ENCODE results near the gene ZBTB20.

The ZBTB20 gene

GRCh38 chr3:115087512-115087911, 59.6 kb downstream of the ZBTB20 start:
- Mint-ChIP-seq H3K36me3 (peaks cover 7% of the 10 kb centered on the region), H3K27ac (no peak overlapping the region)

GRCh38 chr3:115086344-115086743, 60.7 kb downstream of the ZBTB20 start:
- DNase-seq (ENCODE audit: low spot score in 2 of 2), result no peak
- no peak overlapping the region for H3K27ac Mint-ChIP-seq
- H3K36me3 Mint-ChIP-seq, result peaks cover 7% of the 10 kb centered on the region
- H3K4me1 Mint-ChIP-seq, result peaks cover 13% of the 10 kb centered on the region
- no peaks in the 10 kb centered on the region for H3K9me3 Mint-ChIP-seq
- no peak for ATAC-seq (ENCODE audit: low read depth)
- H3K27me3 Mint-ChIP-seq, result no peaks in the 10 kb centered on the region
- no peak overlapping the region for H3K4me3 Mint-ChIP-seq

More at GRCh38 chr3:115087512-115087911, 59.6 kb downstream of the ZBTB20 start:
- Mint-ChIP-seq H3K27me3 (no peaks in the 10 kb centered on the region), H3K9me3 (no peaks in the 10 kb centered on the region), H3K4me3 (no peak overlapping the region), H3K4me1 (peaks cover 15% of the 10 kb centered on the region)
- no peak for DNase-seq (ENCODE audit: low spot score in 2 of 2)
- no peak for ATAC-seq (ENCODE audit: low read depth)

- peaks cover 7% of the 10 kb centered on the region for H3K36me3 Mint-ChIP-seq
- H3K9me3 Mint-ChIP-seq, result no peaks in the 10 kb centered on the region
- no peak overlapping the region for H3K27ac Mint-ChIP-seq
- H3K4me1 Mint-ChIP-seq, result peaks cover 13% of the 10 kb centered on the region
- DNase-seq (ENCODE audit: low spot score in 2 of 2) (no peak), ATAC-seq (ENCODE audit: low read depth) (no peak)
- H3K4me3 Mint-ChIP-seq, result no peak overlapping the region
- H3K27me3 Mint-ChIP-seq, result no peaks in the 10 kb centered on the region
Measured at GRCh38 chr3:115085197-115085865, 61.8 kb downstream of the ZBTB20 start.

GRCh38 chr3:115084686-115085085, 62.4 kb downstream of the ZBTB20 start:
- Mint-ChIP-seq H3K4me3 (no peak overlapping the region), H3K27ac (no peak overlapping the region), H3K9me3 (no peaks in the 10 kb centered on the region), H3K27me3 (no peaks in the 10 kb centered on the region), H3K36me3 (peaks cover 7% of the 10 kb centered on the region), H3K4me1 (peaks cover 15% of the 10 kb centered on the region)
- no peak for ATAC-seq (ENCODE audit: low read depth)
- no peak for DNase-seq (ENCODE audit: low spot score in 2 of 2)

- peaks cover 7% of the 10 kb centered on the region for H3K36me3 Mint-ChIP-seq
- peaks cover 13% of the 10 kb centered on the region for H3K4me1 Mint-ChIP-seq
- H3K4me3 Mint-ChIP-seq, result no peak overlapping the region
- no peaks in the 10 kb centered on the region for H3K9me3 Mint-ChIP-seq
- no peak for ATAC-seq (ENCODE audit: low read depth)
- no peaks in the 10 kb centered on the region for H3K27me3 Mint-ChIP-seq
- H3K27ac Mint-ChIP-seq, result no peak overlapping the region
- no peak for DNase-seq (ENCODE audit: low spot score in 2 of 2)
Measured at GRCh38 chr3:115082260-115082659, 64.8 kb downstream of the ZBTB20 start.

GRCh38 chr3:115081444-115081843, 65.6 kb downstream of the ZBTB20 start:
- no peak for DNase-seq (ENCODE audit: low spot score in 2 of 2)
- no peak overlapping the region for H3K27ac Mint-ChIP-seq
- no peak overlapping the region for H3K4me3 Mint-ChIP-seq
- no peak for ATAC-seq (ENCODE audit: low read depth)
- peaks cover 13% of the 10 kb centered on the region for H3K4me1 Mint-ChIP-seq
- peaks cover 12% of the 10 kb centered on the region for H3K36me3 Mint-ChIP-seq
- no peaks in the 10 kb centered on the region for H3K27me3 Mint-ChIP-seq
- H3K9me3 Mint-ChIP-seq, result no peaks in the 10 kb centered on the region

GRCh38 chr3:115077501-115078250, 69.4 kb downstream of the ZBTB20 start:
- Mint-ChIP-seq H3K36me3 (peaks cover 13% of the 10 kb centered on the region), H3K27me3 (no peaks in the 10 kb centered on the region), H3K27ac (no peak overlapping the region), H3K4me1 (peaks cover 15% of the 10 kb centered on the region), H3K9me3 (no peaks in the 10 kb centered on the region), H3K4me3 (no peak overlapping the region)
- DNase-seq (ENCODE audit: low spot score in 2 of 2) (no peak), ATAC-seq (ENCODE audit: low read depth) (no peak)

GRCh38 chr3:115074502-115074901, 72.6 kb downstream of the ZBTB20 start:
- DNase-seq (ENCODE audit: low spot score in 2 of 2) (no peak), ATAC-seq (ENCODE audit: low read depth) (no peak)
- no peaks in the 10 kb centered on the region for H3K9me3 Mint-ChIP-seq
- H3K27ac Mint-ChIP-seq, result no peak overlapping the region
- H3K36me3 Mint-ChIP-seq, result peaks cover 23% of the 10 kb centered on the region
- H3K4me3 Mint-ChIP-seq, result no peak overlapping the region
- peaks cover 9% of the 10 kb centered on the region for H3K4me1 Mint-ChIP-seq
- no peaks in the 10 kb centered on the region for H3K27me3 Mint-ChIP-seq

GRCh38 chr3:115072265-115073021, 74.6 kb downstream of the ZBTB20 start:
- H3K27ac Mint-ChIP-seq, result no peak overlapping the region
- H3K4me1 Mint-ChIP-seq, result peaks cover 12% of the 10 kb centered on the region
- H3K4me3 Mint-ChIP-seq, result no peak overlapping the region
- no peaks in the 10 kb centered on the region for H3K9me3 Mint-ChIP-seq
- no peaks in the 10 kb centered on the region for H3K27me3 Mint-ChIP-seq
- ATAC-seq (ENCODE audit: low read depth), result no peak
- H3K36me3 Mint-ChIP-seq, result peaks cover 27% of the 10 kb centered on the region
- no peak for DNase-seq (ENCODE audit: low spot score in 2 of 2)

GRCh38 chr3:115071601-115072000, 75.5 kb downstream of the ZBTB20 start:
- DNase-seq (ENCODE audit: low spot score in 2 of 2) (no peak), ATAC-seq (ENCODE audit: low read depth) (no peak)
- Mint-ChIP-seq H3K4me1 (peaks cover 12% of the 10 kb centered on the region), H3K27me3 (no peaks in the 10 kb centered on the region), H3K27ac (no peak overlapping the region), H3K36me3 (peaks cover 24% of the 10 kb centered on the region), H3K9me3 (no peaks in the 10 kb centered on the region), H3K4me3 (no peak overlapping the region)

- H3K4me3 Mint-ChIP-seq, result no peak overlapping the region
- ATAC-seq (ENCODE audit: low read depth) (no peak), DNase-seq (ENCODE audit: low spot score in 2 of 2) (no peak)
- H3K4me1 Mint-ChIP-seq, result peaks cover 16% of the 10 kb centered on the region
- no peak overlapping the region for H3K27ac Mint-ChIP-seq
- H3K36me3 Mint-ChIP-seq, result peaks cover 24% of the 10 kb centered on the region
- H3K9me3 Mint-ChIP-seq, result no peaks in the 10 kb centered on the region
- no peaks in the 10 kb centered on the region for H3K27me3 Mint-ChIP-seq
Measured at GRCh38 chr3:115071166-115071565, 75.9 kb downstream of the ZBTB20 start.

- H3K27ac Mint-ChIP-seq, result no peak overlapping the region
- H3K36me3 Mint-ChIP-seq, result peaks cover 31% of the 10 kb centered on the region
- DNase-seq (ENCODE audit: low spot score in 2 of 2) (no peak), ATAC-seq (ENCODE audit: low read depth) (no peak)
- H3K4me1 Mint-ChIP-seq, result peaks cover 12% of the 10 kb centered on the region
- H3K27me3 Mint-ChIP-seq, result no peaks in the 10 kb centered on the region
- H3K4me3 Mint-ChIP-seq, result no peak overlapping the region
- peaks cover 1% of the 10 kb centered on the region for H3K9me3 Mint-ChIP-seq
Measured at GRCh38 chr3:115068799-115069198, 78.3 kb downstream of the ZBTB20 start.

- no peak overlapping the region for H3K27ac Mint-ChIP-seq
- no peaks in the 10 kb centered on the region for H3K27me3 Mint-ChIP-seq
- no peak overlapping the region for H3K4me3 Mint-ChIP-seq
- no peak for DNase-seq (ENCODE audit: low spot score in 2 of 2)
- peaks cover 4% of the 10 kb centered on the region for H3K9me3 Mint-ChIP-seq
- H3K36me3 Mint-ChIP-seq, result peaks cover 21% of the 10 kb centered on the region
- no peak for ATAC-seq (ENCODE audit: low read depth)
- peaks cover 5% of the 10 kb centered on the region for H3K4me1 Mint-ChIP-seq
Measured at GRCh38 chr3:115062412-115062956, 84.6 kb downstream of the ZBTB20 start.

- Mint-ChIP-seq H3K36me3 (peaks cover 21% of the 10 kb centered on the region), H3K9me3 (peaks cover 4% of the 10 kb centered on the region), H3K4me3 (no peak overlapping the region)
Measured at GRCh38 chr3:115062009-115062408, 85.1 kb downstream of the ZBTB20 start.

More at GRCh38 chr3:115062009-115062408, 85.1 kb downstream of the ZBTB20 start:
- no peaks in the 10 kb centered on the region for H3K27me3 Mint-ChIP-seq
- no peak for ATAC-seq (ENCODE audit: low read depth)
- H3K4me1 Mint-ChIP-seq, result peaks cover 5% of the 10 kb centered on the region
- no peak for DNase-seq (ENCODE audit: low spot score in 2 of 2)
- no peak overlapping the region for H3K27ac Mint-ChIP-seq
